Dedifferentiated amniotic fluid mesenchymal stem cell (primary cell): ENCODE data around the gene DLX2.

Experiments
- DNase-seq: peaks from one replicate; pipeline ENCODE4 v3.0.0-alpha.2; 2016; ENCODE audit errors: extremely low spot score

The DLX2 gene

GRCh38 chr2:172053486-172053885, 49.2 kb downstream of the DLX2 start:
- DNase-seq, result no peak

GRCh38 chr2:172052000-172052983, 50.4 kb downstream of the DLX2 start:
- peak; percentile 34 for DNase-seq

GRCh38 chr2:172050479-172051125, 52.1 kb downstream of the DLX2 start:
- DNase-seq, result no peak

DNA sequence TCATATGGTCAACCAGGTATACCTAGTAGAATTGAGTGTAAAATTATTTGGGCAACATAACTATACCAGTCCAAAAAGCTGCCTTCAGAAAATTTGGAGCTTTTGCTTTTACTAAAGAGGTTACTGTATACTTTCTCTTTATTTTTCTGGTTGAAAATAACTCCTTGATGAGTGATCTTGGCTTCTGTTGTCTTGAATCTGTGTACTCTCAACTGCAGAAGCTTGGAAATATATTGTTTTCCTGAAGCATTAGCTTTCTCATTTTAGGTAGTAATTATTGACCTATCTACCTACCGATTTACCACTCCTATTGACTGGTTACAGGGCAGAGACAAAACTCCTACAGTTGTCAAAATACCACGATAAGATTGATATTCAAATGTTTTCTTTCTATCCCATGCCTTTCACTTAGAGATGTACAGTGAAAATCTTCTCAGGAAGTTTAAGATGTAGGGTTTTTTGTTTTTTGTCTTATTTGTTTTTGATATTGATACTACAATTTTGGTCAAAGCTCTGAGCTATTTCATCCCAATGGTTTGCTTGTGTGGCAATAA, 53.1 kb downstream of the DLX2 start:
- no peak for DNase-seq
